ENCODE measurements around the gene COL18A1.

- no peak for TF ChIP-seq CTCF (conservative IDR thresholded peaks at IDR 0.05; ENCODE audit: low read depth, low read length)
- TF ChIP-seq EZH2 (IDR thresholded peaks at IDR 0.05; ENCODE audit: borderline replicate concordance, low read depth, low read length, poor library complexity, severe bottlenecking), result no peak
Observed at GRCh38 chr21:45507888-45508508, 103.0 kb downstream of the COL18A1 start.
